ENCODE results near the gene PTGES. TPM values are rescaled to one million over a fixed set of nuclear protein-coding genes. Genes with fewer than 3 reads are reported as not detected.

The PTGES gene
- total RNA-seq, 1 donor from 2014 or later, result 39.5 TPM

DNA sequence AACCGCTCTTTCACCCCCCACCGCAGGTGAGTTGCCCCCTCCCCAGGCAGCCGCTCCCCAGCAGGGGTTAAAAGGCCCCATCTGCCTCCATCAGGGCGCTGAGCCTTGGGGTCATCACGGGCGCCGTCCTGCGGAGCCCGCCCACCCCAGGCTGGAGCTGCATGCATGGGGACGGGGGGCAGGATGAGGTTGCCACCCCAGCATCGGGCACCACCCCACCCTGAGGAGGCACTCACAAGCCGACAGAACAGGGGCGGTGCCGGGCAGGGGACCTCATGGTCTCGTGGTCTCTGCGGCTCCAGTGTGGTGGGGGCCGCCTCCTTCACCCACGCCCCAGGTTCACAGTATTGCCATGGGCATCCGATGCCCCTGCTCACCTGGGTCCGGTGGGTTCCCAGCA lies 16.5 kb downstream of the PTGES start:
- H3K27me3 ChIP-seq (ENCODE audit: control insufficient read depth, insufficient read depth, low read length), result peaks cover 14% of the 10 kb centered on the region
- TF ChIP-seq, protein P1, sequence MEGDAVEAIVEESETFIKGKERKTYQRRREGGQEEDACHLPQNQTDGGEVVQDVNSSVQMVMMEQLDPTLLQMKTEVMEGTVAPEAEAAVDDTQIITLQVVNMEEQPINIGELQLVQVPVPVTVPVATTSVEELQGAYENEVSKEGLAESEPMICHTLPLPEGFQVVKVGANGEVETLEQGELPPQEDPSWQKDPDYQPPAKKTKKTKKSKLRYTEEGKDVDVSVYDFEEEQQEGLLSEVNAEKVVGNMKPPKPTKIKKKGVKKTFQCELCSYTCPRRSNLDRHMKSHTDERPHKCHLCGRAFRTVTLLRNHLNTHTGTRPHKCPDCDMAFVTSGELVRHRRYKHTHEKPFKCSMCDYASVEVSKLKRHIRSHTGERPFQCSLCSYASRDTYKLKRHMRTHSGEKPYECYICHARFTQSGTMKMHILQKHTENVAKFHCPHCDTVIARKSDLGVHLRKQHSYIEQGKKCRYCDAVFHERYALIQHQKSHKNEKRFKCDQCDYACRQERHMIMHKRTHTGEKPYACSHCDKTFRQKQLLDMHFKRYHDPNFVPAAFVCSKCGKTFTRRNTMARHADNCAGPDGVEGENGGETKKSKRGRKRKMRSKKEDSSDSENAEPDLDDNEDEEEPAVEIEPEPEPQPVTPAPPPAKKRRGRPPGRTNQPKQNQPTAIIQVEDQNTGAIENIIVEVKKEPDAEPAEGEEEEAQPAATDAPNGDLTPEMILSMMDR (IDR thresholded peaks at IDR 0.05; ENCODE audit: insufficient read depth, low read length, poor library complexity, severe bottlenecking), result no peak
- no peak for DNase-seq (ENCODE audit: low read depth)
- H3K4me3 ChIP-seq (ENCODE audit: low read depth, low read length), result no peak overlapping the region
- no peaks in the 10 kb centered on the region for H3K36me3 ChIP-seq (ENCODE audit: control insufficient read depth, insufficient read depth, low read length)

DNA sequence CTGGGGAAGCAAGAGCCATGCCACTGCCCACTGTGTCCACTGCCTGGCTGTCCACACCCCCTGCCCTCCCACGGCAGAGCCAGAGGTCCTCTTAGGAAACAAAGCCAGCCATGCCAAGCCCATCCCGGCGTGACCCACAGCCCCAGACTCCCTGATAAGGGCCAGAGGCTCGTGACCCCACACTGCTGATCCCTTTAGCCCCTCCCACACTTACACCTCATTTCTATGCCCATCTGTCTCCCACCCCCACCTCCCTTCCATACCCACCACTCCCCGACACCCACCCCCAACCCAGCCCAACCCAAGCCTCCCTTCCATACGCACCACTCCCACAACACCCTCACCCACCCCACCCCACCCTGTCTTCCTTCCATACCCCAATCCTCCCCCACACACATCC lies 17.3 kb downstream of the PTGES start:
- H3K27me3 ChIP-seq (ENCODE audit: control insufficient read depth, insufficient read depth, low read length), result peaks cover 14% of the 10 kb centered on the region
- TF ChIP-seq, protein P1 (IDR thresholded peaks at IDR 0.05; ENCODE audit: insufficient read depth, low read length, poor library complexity, severe bottlenecking), result no peak
- H3K36me3 ChIP-seq (ENCODE audit: control insufficient read depth, insufficient read depth, low read length), result no peaks in the 10 kb centered on the region
- DNase-seq (ENCODE audit: low read depth), result no peak
- no peak overlapping the region for H3K4me3 ChIP-seq (ENCODE audit: low read depth, low read length)

DNA sequence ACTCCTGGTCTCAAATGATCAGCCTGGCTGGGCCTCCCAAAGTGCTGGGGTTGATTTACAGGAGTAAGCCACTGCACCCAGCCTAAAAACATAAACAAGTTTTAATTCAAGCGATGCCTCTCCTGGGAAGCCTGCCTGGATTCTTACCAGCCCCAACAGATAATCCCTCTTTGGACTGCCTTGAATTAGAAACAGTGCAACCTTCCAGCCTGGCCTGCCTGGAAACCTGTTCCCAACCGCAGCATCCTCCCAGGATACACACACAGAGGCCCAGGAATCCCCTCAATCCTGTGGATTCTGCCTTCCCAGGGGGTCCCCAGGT lies 19.2 kb downstream of the PTGES start:
- Histone ChIP-seq H3K4me3 (ENCODE audit: low read depth, low read length) (no peak overlapping the region), H3K36me3 (ENCODE audit: control insufficient read depth, insufficient read depth, low read length) (no peaks in the 10 kb centered on the region), H3K27me3 (ENCODE audit: control insufficient read depth, insufficient read depth, low read length) (peaks cover 17% of the 10 kb centered on the region)
- TF ChIP-seq, protein P1 (IDR thresholded peaks at IDR 0.05; ENCODE audit: insufficient read depth, low read length, poor library complexity, severe bottlenecking), result no peak
- DNase-seq (ENCODE audit: low read depth), result no peak

DNA sequence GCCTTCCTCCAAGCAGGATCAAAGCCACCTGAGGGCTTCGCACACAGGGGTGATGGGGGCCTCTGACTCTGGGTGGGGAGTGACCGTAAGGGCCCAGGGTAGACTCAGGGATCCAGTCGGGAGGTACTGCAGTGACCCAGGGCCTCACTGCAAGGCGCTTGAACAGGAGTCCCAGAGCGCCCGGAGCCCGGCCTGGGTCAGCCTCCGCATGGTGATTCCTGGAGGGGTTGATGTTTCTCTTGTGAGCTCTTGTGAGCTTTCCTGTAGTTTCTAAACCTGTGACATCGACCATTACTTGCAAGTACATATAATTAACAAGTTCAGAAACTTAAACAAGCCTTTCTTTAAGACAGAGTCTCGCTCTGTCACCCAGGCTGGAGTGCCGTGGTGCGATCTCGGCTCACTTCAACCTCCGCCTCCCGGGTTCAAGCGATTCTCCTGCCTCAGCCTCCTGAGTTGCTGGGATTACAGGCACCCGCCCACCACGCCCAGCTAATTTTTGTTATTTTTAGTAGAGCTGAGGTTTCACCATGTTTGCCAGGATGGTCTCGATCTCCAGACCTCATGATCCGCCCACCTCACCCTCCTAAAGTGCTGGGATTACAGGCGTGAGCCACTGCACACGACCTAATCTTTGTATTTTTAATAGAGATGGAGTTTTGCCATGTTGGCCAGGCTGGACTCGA lies 19.8 kb downstream of the PTGES start:
- peaks cover 17% of the 10 kb centered on the region for H3K27me3 ChIP-seq (ENCODE audit: control insufficient read depth, insufficient read depth, low read length)
- TF ChIP-seq, protein P1 (IDR thresholded peaks at IDR 0.05; ENCODE audit: insufficient read depth, low read length, poor library complexity, severe bottlenecking), result no peak

DNA sequence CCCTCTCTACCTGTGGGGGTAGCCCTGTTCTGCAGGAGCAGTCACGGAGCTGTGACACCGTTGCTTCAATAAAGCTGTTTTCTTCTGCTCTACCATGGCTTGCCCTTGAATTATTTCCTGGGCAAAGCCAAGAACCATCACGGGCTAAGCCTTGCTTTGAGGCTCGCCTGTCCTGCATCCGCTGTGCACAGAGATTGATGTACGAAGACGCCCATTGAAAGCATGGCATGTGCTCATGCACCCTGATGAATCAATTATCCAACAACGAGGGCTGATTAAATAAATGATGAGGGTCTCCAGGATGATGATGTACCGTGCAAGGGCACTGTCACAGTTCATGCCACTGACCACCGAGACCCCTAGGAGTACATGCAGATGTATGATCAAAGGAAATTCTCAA lies 20.7 kb downstream of the PTGES start:
- DNase-seq (ENCODE audit: low read depth), result no peak
- H3K36me3 ChIP-seq (ENCODE audit: control insufficient read depth, insufficient read depth, low read length), result no peaks in the 10 kb centered on the region
- H3K4me3 ChIP-seq (ENCODE audit: low read depth, low read length), result no peak overlapping the region
- H3K27me3 ChIP-seq (ENCODE audit: control insufficient read depth, insufficient read depth, low read length), result peaks cover 17% of the 10 kb centered on the region
- TF ChIP-seq, protein P1 (IDR thresholded peaks at IDR 0.05; ENCODE audit: insufficient read depth, low read length, poor library complexity, severe bottlenecking), result no peak

More for the DNA sequence above, 19.8 kb downstream of the PTGES start:
- DNase-seq (ENCODE audit: low read depth), result no peak
- no peaks in the 10 kb centered on the region for H3K36me3 ChIP-seq (ENCODE audit: control insufficient read depth, insufficient read depth, low read length)
- no peak overlapping the region for H3K4me3 ChIP-seq (ENCODE audit: low read depth, low read length)

DNA sequence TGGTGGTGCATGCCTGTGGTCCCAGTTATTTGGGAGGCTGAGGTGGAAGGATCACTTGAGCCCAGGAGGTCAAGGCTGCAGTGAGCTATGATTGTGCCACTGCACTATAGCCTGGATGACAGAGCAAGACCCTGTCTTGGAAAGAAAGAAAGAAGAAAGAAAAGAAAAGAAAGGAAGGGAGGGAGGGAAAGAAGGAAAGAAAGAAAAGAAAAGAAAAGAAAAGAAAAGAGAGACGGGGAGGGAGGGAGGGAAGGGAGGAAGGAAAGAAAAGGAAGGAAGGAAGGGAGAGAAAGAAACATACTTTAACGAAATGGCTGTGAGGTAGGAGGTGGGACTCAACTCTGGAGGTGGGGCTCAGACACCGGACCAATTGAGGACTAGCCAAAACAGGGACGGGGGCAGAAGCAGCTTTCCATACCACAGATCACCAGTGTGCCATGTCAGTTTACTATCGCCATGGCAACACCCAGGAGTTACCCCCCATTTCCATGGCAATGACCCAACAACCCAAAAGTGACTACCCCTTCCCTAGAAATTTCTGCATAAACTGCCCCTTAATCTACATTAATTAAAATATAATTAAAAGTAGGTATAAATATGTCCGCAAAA lies 21.3 kb downstream of the PTGES start:
- Histone ChIP-seq H3K4me3 (ENCODE audit: low read depth, low read length) (no peak overlapping the region), H3K27me3 (ENCODE audit: control insufficient read depth, insufficient read depth, low read length) (peaks cover 15% of the 10 kb centered on the region), H3K36me3 (ENCODE audit: control insufficient read depth, insufficient read depth, low read length) (no peaks in the 10 kb centered on the region)
- no peak for DNase-seq (ENCODE audit: low read depth)
- TF ChIP-seq, protein P1 (IDR thresholded peaks at IDR 0.05; ENCODE audit: insufficient read depth, low read length, poor library complexity, severe bottlenecking), result no peak
